Parathyroid adenoma (tissue), 2 donors: ENCODE data around the gene IL13RA2.

Experiments used
- H2AFZ ChIP-seq: fragments of 300-600 bp; sonication (generic); one replicate; pipeline ENCODE4 v1.7.0; 2017; ENCODE audit warnings: antibody characterized with exemption, mild to moderate bottlenecking
- H3K27ac ChIP-seq: fragments of 300-600 bp; sonication (generic); one replicate; pipeline ENCODE4 v1.7.0; 2017
- H3K27me3 ChIP-seq: fragments of 300-600 bp; sonication (generic); one replicate; pipeline ENCODE4 v1.7.0; 2017; ENCODE audit warnings: low read length; ENCODE audit not compliant: control insufficient read depth, insufficient read depth
- H3K36me3 ChIP-seq: fragments of 300-600 bp; sonication (generic); one replicate; pipeline ENCODE4 v1.7.0; 2017; ENCODE audit warnings: low read length; ENCODE audit not compliant: control insufficient read depth, insufficient read depth
- H3K4me1 ChIP-seq: fragments of 300-600 bp; sonication (generic); one replicate; pipeline ENCODE4 v1.7.0; 2017; ENCODE audit warnings: control low read depth
- H3K4me2 ChIP-seq: fragments of 300-600 bp; sonication (generic); one replicate; pipeline ENCODE4 v1.7.0; 2017; ENCODE audit warnings: low read length
- H3K4me3 ChIP-seq: fragments of 300-600 bp; sonication (generic); one replicate; pipeline ENCODE4 v1.7.0; 2017; ENCODE audit warnings: low read depth, low read length
- H3K79me2 ChIP-seq: fragments of 300-600 bp; sonication (generic); one replicate; pipeline ENCODE4 v1.7.0; 2017; ENCODE audit warnings: control low read depth
- H3K9ac ChIP-seq: fragments of 300-600 bp; sonication (generic); one replicate; pipeline ENCODE4 v1.7.0; 2017; ENCODE audit warnings: mild to moderate bottlenecking
- H3K9me3 ChIP-seq: fragments of 300-600 bp; sonication (generic); one replicate; pipeline ENCODE4 v1.7.0; 2017; ENCODE audit warnings: low read length; ENCODE audit not compliant: control insufficient read depth
- TF ChIP-seq, protein P1 (sequence below): fragments of 300-600 bp; sonication (generic); IDR thresholded peaks from one replicate; pipeline ENCODE4 v1.7.0; 2017; ENCODE audit warnings: antibody characterized with exemption, mild to moderate bottlenecking
- donor health status: primary hyperparathyroidism.

IL13RA2 gene

DNA sequence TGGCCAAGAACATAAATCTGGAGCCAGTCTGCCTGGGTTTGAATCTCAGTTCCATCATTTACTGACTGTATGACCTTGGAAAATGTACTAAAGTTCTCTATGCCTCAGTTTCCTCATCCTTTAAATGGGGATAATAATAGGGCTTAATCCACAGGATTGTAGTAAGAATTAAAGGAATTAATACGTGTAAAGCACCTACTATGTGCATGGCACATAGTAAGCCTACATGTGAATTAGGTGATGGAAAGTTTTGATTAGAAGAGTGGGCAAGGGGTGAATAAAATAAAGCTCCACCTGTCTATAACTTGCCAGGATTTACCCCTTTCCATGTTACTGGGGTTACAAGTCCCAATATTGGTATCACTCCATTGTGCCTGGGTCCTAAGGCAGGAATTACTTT is 35.8 kb upstream of the IL13RA2 start:
- Histone ChIP-seq H3K27me3 (no peaks in the 10 kb centered on the region), H3K36me3 (no peaks in the 10 kb centered on the region), H3K9ac (no peak overlapping the region), H3K9me3 (no peaks in the 10 kb centered on the region), H3K4me1 (no peaks in the 10 kb centered on the region), H3K27ac (no peak overlapping the region), H2AFZ (no peak overlapping the region), H3K4me2 (no peak overlapping the region), H3K4me3 (no peak overlapping the region), H3K79me2 (no peaks in the 10 kb centered on the region)
- TF ChIP-seq, protein P1, sequence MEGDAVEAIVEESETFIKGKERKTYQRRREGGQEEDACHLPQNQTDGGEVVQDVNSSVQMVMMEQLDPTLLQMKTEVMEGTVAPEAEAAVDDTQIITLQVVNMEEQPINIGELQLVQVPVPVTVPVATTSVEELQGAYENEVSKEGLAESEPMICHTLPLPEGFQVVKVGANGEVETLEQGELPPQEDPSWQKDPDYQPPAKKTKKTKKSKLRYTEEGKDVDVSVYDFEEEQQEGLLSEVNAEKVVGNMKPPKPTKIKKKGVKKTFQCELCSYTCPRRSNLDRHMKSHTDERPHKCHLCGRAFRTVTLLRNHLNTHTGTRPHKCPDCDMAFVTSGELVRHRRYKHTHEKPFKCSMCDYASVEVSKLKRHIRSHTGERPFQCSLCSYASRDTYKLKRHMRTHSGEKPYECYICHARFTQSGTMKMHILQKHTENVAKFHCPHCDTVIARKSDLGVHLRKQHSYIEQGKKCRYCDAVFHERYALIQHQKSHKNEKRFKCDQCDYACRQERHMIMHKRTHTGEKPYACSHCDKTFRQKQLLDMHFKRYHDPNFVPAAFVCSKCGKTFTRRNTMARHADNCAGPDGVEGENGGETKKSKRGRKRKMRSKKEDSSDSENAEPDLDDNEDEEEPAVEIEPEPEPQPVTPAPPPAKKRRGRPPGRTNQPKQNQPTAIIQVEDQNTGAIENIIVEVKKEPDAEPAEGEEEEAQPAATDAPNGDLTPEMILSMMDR: no peak

- Histone ChIP-seq H3K79me2 (no peaks in the 10 kb centered on the region), H3K36me3 (no peaks in the 10 kb centered on the region)
- TF ChIP-seq, protein P1: no peak
Measured at GRCh38 chrX:115047715-115048114, 30.3 kb upstream of the IL13RA2 start.

GRCh38 chrX:115047181-115047580 is 29.8 kb upstream of the IL13RA2 start:
- Histone ChIP-seq H3K27ac (no peak overlapping the region), H3K4me3 (no peak overlapping the region), H3K4me2 (no peak overlapping the region), H3K9ac (no peak overlapping the region), H3K4me1 (no peaks in the 10 kb centered on the region), H3K36me3 (no peaks in the 10 kb centered on the region), H2AFZ (no peak overlapping the region), H3K27me3 (no peaks in the 10 kb centered on the region), H3K9me3 (no peaks in the 10 kb centered on the region), H3K79me2 (no peaks in the 10 kb centered on the region)
- TF ChIP-seq, protein P1: no peak

More at GRCh38 chrX:115047715-115048114, 30.3 kb upstream of the IL13RA2 start:
- no peak overlapping the region for H3K27ac ChIP-seq
- no peak overlapping the region for H3K4me3 ChIP-seq
- H2AFZ ChIP-seq: no peak overlapping the region
- no peak overlapping the region for H3K9ac ChIP-seq
- no peaks in the 10 kb centered on the region for H3K27me3 ChIP-seq
- no peak overlapping the region for H3K4me2 ChIP-seq
- no peaks in the 10 kb centered on the region for H3K9me3 ChIP-seq
- H3K4me1 ChIP-seq: no peaks in the 10 kb centered on the region

- no peak overlapping the region for H3K4me3 ChIP-seq
- H3K27ac ChIP-seq: no peak overlapping the region
- TF ChIP-seq, protein P1: no peak
- no peak overlapping the region for H2AFZ ChIP-seq
- H3K4me2 ChIP-seq: no peak overlapping the region
- H3K4me1 ChIP-seq: no peaks in the 10 kb centered on the region
- no peaks in the 10 kb centered on the region for H3K27me3 ChIP-seq
- no peaks in the 10 kb centered on the region for H3K79me2 ChIP-seq
- no peaks in the 10 kb centered on the region for H3K36me3 ChIP-seq
- H3K9ac ChIP-seq: no peak overlapping the region
- H3K9me3 ChIP-seq: no peaks in the 10 kb centered on the region
Measured at GRCh38 chrX:115040417-115040816, 23.0 kb upstream of the IL13RA2 start.

DNA sequence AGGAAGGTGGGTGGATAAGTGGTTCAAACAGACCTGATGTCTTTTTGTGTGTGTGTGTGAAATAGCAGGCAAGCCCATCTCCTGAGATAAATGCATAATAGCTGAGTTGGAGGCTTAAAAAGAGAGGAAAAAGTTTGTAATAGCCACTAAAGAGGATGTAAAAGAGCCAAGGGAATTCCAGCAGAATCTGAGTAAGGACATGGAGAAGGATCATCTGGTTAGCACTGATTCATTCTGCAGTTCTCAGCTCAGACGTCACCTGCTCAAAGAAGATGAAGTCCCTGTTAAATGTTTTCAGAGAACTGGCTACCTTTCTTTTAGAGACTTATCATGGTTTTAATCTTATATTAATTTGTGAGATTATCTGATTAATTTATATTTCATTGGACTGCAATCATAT is 21.0 kb upstream of the IL13RA2 start:
- Histone ChIP-seq H3K27ac (no peak overlapping the region), H2AFZ (no peak overlapping the region), H3K4me2 (no peak overlapping the region), H3K9ac (no peak overlapping the region), H3K79me2 (no peaks in the 10 kb centered on the region), H3K36me3 (no peaks in the 10 kb centered on the region), H3K4me3 (no peak overlapping the region), H3K27me3 (no peaks in the 10 kb centered on the region), H3K4me1 (no peaks in the 10 kb centered on the region), H3K9me3 (no peaks in the 10 kb centered on the region)
- TF ChIP-seq, protein P1: no peak
